GM12891 (cell line): ENCODE data around the gene HOXA10.

Experiments used
- DNase-seq: peaks from one replicate; pipeline ENCODE4 v3.0.0; 2011; ENCODE audit warnings: low spot score; ENCODE audit not compliant: insufficient read length
- FAIRE-seq: peaks from 2 replicates; lab custom pipeline; 2011; peaks lifted over from hg19 to GRCh38; lab: Jason Lieb, UNC
- PAX5 ChIP-seq: IDR thresholded peaks from 2 replicates; pipeline ENCODE4 v1.6.1; 2011; ENCODE audit warnings: low read length, moderate library complexity, mild to moderate bottlenecking; ENCODE audit not compliant: insufficient read depth, severe bottlenecking
- POLR2A ChIP-seq: IDR thresholded peaks from 2 replicates; pipeline ENCODE4 v1.6.1; 2011; ENCODE audit warnings: low read depth, low read length, control low read depth
- POLR2AphosphoS5 ChIP-seq: IDR thresholded peaks from 2 replicates; pipeline ENCODE4 v1.6.1; 2011; ENCODE audit warnings: low read depth, low read length, control low read depth
- POU2F2 ChIP-seq: IDR thresholded peaks from 2 replicates; pipeline ENCODE4 v1.6.1; 2011; ENCODE audit warnings: low read depth, mild to moderate bottlenecking, control low read depth, low read length, moderate library complexity
- SPI1 ChIP-seq: IDR thresholded peaks from 2 replicates; pipeline ENCODE4 v1.6.1; 2011; ENCODE audit warnings: low read depth, low read length, control low read depth
- TAF1 ChIP-seq: IDR thresholded peaks from 2 replicates; pipeline ENCODE4 v1.6.1; 2011; ENCODE audit warnings: low read depth, low read length, control low read depth

Gene HOXA10

GRCh38 chr7:27212497-27213432 lies 38.6 kb upstream of the HOXA10 start:
- TF ChIP-seq POLR2AphosphoS5 (no peak), POU2F2 (no peak), POLR2A (no peak), SPI1 (no peak), TAF1 (no peak), PAX5 (no peak)
- DNase-seq (no peak), FAIRE-seq (no peak)

GRCh38 chr7:27211764-27212204 lies 37.7 kb upstream of the HOXA10 start:
- no peak for FAIRE-seq
- TF ChIP-seq TAF1: no peak
- TF ChIP-seq SPI1: no peak
- no peak for TF ChIP-seq POLR2AphosphoS5
- TF ChIP-seq POLR2A: no peak
- no peak for TF ChIP-seq PAX5
- no peak for TF ChIP-seq POU2F2
- no peak for DNase-seq

GRCh38 chr7:27211084-27211446 lies 36.9 kb upstream of the HOXA10 start:
- no peak for DNase-seq
- TF ChIP-seq POLR2A (no peak), PAX5 (no peak), SPI1 (no peak), TAF1 (no peak), POU2F2 (no peak), POLR2AphosphoS5 (no peak)
- FAIRE-seq: no peak

GRCh38 chr7:27210441-27211083 lies 36.4 kb upstream of the HOXA10 start:
- TF ChIP-seq POLR2A (no peak), POLR2AphosphoS5 (no peak), PAX5 (no peak), TAF1 (no peak), SPI1 (no peak)
- DNase-seq: peak; percentile 56
- FAIRE-seq: no peak

GRCh38 chr7:27209933-27210440 lies 35.9 kb upstream of the HOXA10 start:
- FAIRE-seq (no peak), DNase-seq (no peak)
- TF ChIP-seq PAX5 (no peak), POLR2AphosphoS5 (no peak), SPI1 (no peak), POLR2A (no peak), TAF1 (no peak), POU2F2 (no peak)

GRCh38 chr7:27208998-27209397 lies 34.9 kb upstream of the HOXA10 start:
- DNase-seq (no peak), FAIRE-seq (no peak)
- TF ChIP-seq POLR2A: no peak
- no peak for TF ChIP-seq POLR2AphosphoS5
- TF ChIP-seq PAX5: no peak
- no peak for TF ChIP-seq SPI1
- no peak for TF ChIP-seq POU2F2
- TF ChIP-seq TAF1: no peak

GRCh38 chr7:27207348-27207985 lies 33.3 kb upstream of the HOXA10 start:
- TF ChIP-seq POLR2AphosphoS5 (no peak), POU2F2 (no peak), TAF1 (no peak), POLR2A (no peak), SPI1 (no peak), PAX5 (no peak)
- FAIRE-seq (no peak), DNase-seq (no peak)

- DNase-seq (no peak), FAIRE-seq (no peak)
- no peak for TF ChIP-seq PAX5
- TF ChIP-seq TAF1: no peak
- TF ChIP-seq SPI1: no peak
- TF ChIP-seq POLR2A: no peak
- no peak for TF ChIP-seq POU2F2
- TF ChIP-seq POLR2AphosphoS5: no peak
Observed at GRCh38 chr7:27205325-27206280, 31.5 kb upstream of the HOXA10 start.

GRCh38 chr7:27204851-27205322 lies 30.8 kb upstream of the HOXA10 start:
- no peak for TF ChIP-seq TAF1
- no peak for TF ChIP-seq SPI1
- TF ChIP-seq POLR2A: no peak
- TF ChIP-seq PAX5: no peak
- TF ChIP-seq POLR2AphosphoS5: no peak
- no peak for TF ChIP-seq POU2F2
- DNase-seq (no peak), FAIRE-seq (no peak)
